Nephron progenitor cell (in vitro differentiated cells): ENCODE data around the gene DPH2.

Experiments
- DNase-seq: peaks from one replicate; pipeline ENCODE4 v3.0.0; 2021
- H3K27ac Mint-ChIP-seq: 2 replicates; pipeline ENCODE4 v1.8.0; 2021; ENCODE audit warnings: mild to moderate bottlenecking, moderate library complexity, mixed read lengths
- H3K27me3 Mint-ChIP-seq: 2 replicates; pipeline ENCODE4 v1.8.0; 2021; ENCODE audit warnings: mild to moderate bottlenecking, low read depth, mixed read lengths; ENCODE audit not compliant: poor library complexity
- H3K36me3 Mint-ChIP-seq: 2 replicates; pipeline ENCODE4 v1.8.0; 2021; ENCODE audit warnings: low read depth, mixed read lengths
- H3K4me1 Mint-ChIP-seq: 2 replicates; pipeline ENCODE4 v1.8.0; 2021; ENCODE audit warnings: mixed read lengths
- H3K4me3 Mint-ChIP-seq: 2 replicates; pipeline ENCODE4 v1.8.0; 2021; ENCODE audit warnings: mild to moderate bottlenecking, moderate library complexity, mixed read lengths
- H3K9me3 Mint-ChIP-seq: 2 replicates; pipeline ENCODE4 v1.8.0; 2021; ENCODE audit warnings: mild to moderate bottlenecking, moderate library complexity, mixed read lengths
- CTCF ChIP-seq: fragments of 200-600 bp; sonication (generic); IDR thresholded peaks from 2 replicates; pipeline ENCODE4 v1.5.0; 2021; ENCODE audit warnings: antibody characterized with exemption

Gene DPH2

DNA sequence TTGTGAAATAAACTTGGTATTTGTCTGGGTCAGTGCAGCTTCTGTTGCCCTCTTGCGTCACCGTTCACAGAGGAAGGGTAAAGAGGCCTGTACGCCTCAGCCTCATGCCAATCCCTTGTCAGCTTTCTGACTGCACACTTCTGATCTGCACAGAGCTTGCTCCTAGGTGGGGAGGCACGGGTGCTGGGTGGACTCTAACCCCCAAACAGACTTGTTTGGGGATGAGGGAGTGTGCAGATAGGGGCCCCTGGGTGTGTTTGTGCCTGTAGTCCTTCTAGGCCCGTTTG lies 8.4 kb downstream of the DPH2 start:
- Mint-ChIP-seq H3K9me3 (no peaks in the 10 kb centered on the region), H3K27me3 (peaks cover 4% of the 10 kb centered on the region), H3K36me3 (peaks cover 28% of the 10 kb centered on the region), H3K27ac (peak overlapping the region; percentile 80), H3K4me1 (peaks cover 74% of the 10 kb centered on the region), H3K4me3 (peak overlapping the region; percentile 93)
- TF ChIP-seq CTCF, result no peak
- DNase-seq, result no peak

DNA sequence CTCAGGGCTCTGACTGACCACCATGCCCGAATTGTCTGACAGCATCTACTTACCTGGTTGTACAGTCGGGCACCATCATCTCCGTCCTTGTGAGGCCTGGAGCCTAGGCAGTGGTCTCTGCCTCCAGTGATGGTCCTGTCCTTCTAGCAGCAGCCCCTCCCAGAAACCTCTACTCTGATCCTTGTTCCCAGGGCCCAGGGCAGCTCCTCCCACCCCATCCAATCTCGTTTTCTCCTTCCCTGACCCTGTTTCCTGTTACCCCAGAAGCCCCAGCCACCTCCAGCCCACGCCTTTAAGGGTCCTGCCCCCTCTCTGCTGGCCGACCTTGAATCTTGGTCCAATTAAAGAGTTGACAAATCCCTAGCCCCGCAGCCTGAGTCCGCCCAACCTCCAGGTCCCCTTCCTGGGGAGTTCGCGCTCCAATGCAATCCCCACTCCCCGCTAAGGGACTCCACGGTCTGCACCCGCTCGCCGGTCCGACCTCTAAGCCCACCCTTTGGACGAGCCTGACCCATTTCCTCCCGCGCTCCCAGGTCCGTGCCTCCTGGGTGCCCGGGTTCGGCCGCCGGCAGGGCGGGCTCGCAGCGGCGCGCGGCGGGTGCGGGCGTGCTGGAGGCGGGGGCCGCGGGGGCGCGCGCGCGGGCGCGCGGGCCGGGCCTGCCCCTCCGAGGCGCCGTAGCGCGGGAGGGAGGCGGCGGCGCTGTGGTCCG lies 8.9 kb downstream of the DPH2 start, which contains the start of gene B4GALT2:
B4GALT2 (plus strand) TSS at position 660 of the 710 bp plus-strand sequence. CDS start 1,951 bp downstream, outside the sequence.
- TF ChIP-seq CTCF, result no peak
- Mint-ChIP-seq H3K9me3 (no peaks in the 10 kb centered on the region), H3K27ac (peak within 1 kb of the TSS; percentile 80), H3K4me3 (peak within 1 kb of the TSS; percentile 93), H3K36me3 (peaks cover 25% of the 10 kb centered on the region), H3K27me3 (peaks cover under 1% of the 10 kb centered on the region), H3K4me1 (peaks cover 78% of the 10 kb centered on the region)
- DNase-seq, result peak; percentile 63

DNA sequence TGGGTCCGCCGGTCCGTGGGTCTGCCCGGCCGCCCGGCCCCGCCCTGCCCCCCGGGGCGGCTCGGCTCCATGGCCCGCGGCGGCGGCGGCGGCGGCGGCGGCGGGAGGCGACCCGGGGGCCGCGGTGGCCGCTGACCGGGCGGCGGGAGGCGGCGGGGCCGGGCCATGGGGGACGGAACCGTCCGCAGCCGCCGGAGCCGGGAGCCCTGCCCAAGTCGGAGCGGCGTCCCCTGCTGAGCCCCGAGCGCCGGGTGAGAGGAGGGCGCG lies 9.4 kb downstream of the DPH2 start:
- Mint-ChIP-seq H3K27ac (no peak overlapping the region), H3K9me3 (no peaks in the 10 kb centered on the region), H3K27me3 (no peaks in the 10 kb centered on the region), H3K4me3 (no peak overlapping the region), H3K4me1 (peaks cover 78% of the 10 kb centered on the region), H3K36me3 (peaks cover 27% of the 10 kb centered on the region)
- TF ChIP-seq CTCF, result no peak
- DNase-seq, result no peak

DNA sequence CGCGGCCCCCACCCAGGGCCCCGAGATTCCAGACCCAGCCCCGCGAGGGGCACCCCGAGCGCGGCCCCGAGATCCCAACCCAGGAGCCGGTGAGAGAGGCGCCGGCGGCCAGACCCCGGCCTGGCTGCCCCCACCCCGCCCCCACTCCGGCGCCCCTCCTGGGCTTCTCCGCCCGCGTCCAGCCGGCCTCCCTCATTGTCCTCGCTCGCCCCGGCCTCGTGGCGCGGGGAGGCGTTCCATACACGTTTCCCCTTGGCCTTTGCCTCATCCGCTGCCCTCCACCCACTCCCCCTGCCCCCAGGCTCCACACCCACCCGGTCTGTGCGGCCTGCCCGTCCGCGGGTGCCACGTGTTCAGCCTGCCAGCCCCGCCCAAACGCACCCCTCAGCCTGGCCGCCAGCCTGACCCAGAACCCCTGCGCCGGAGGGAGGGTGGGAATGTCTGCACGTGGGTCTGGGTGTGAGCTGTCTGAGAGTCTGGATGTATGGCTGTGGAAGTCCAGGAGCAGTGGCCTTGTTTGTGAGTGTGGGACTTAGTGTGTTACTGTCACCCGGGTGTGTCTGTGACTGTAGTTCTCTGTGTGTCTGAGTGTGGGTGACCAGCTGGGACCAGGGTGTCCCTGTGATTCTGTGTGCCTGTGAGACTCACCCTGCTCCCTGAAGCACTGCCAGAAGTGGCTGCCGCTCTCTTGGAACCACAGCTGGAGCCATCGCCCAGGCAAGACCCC lies 9.9 kb downstream of the DPH2 start:
- DNase-seq, result peak; percentile 56
- Mint-ChIP-seq H3K9me3 (no peaks in the 10 kb centered on the region), H3K4me1 (peaks cover 78% of the 10 kb centered on the region), H3K36me3 (peaks cover 30% of the 10 kb centered on the region), H3K4me3 (peak overlapping the region; percentile 91), H3K27ac (no peak overlapping the region), H3K27me3 (no peaks in the 10 kb centered on the region)
- TF ChIP-seq CTCF, result no peak

GRCh38 chr1:43980255-43981134 lies 10.7 kb downstream of the DPH2 start:
- DNase-seq, result no peak
- Mint-ChIP-seq H3K4me3 (peak overlapping the region; percentile 91), H3K27me3 (no peaks in the 10 kb centered on the region), H3K4me1 (peaks cover 80% of the 10 kb centered on the region), H3K9me3 (no peaks in the 10 kb centered on the region), H3K27ac (peak overlapping the region; percentile 56), H3K36me3 (peaks cover 33% of the 10 kb centered on the region)
- TF ChIP-seq CTCF, result no peak
